Activated naive CD4-positive, alpha-beta T cell treated with anti-CD3 and anti-CD28 coated beads, Interleukin-2, amount 50 U/mL, for 16 hours (primary cell): ENCODE results near the gene MED15.
"Not testable (repeated sequence)": the region's sequence is repeated elsewhere in the genome, so short reads cannot be mapped to it uniquely, and the experiment has no call there.

Source experiments
- DNase-seq: peaks from one replicate; pipeline ENCODE4 v3.0.0-alpha.2; 2020

The MED15 gene

DNA sequence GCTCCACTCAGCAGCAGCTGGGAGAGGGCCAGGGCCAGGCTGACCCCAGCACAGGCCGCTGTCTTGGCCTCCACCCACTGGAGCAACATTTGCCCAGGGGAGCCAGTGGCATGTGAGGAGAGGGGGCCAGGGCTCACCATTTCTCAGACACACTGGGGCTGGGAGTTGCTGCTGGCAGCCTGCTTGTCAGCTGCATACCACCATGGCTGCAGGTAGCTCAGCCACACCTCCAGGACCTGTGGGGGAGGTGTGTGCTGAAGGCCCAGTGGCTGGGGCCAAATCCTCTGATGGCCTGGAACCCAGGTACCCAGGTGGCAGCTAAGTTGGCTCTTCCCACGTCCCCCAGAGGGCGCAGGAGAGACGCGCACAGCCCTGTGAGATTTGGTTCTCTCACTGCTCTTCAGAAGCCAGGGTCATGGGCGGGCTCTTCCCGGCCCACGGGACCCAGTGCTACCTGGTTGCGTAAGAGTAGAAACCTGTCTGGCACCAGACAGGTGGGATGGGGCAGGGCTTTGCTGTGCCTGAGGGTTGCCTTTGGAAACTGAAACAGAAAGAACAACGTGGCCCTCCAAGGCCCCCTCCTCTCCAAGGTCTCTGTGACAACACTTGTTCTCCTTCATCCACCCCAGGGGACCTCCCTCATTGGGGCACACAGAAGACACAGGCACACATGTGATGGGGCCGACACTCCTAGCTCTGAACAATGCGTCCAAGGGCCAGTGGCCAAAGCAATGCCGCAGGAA lies 98.8 kb downstream of the MED15 start:
- DNase-seq = peak; percentile 67

DNA sequence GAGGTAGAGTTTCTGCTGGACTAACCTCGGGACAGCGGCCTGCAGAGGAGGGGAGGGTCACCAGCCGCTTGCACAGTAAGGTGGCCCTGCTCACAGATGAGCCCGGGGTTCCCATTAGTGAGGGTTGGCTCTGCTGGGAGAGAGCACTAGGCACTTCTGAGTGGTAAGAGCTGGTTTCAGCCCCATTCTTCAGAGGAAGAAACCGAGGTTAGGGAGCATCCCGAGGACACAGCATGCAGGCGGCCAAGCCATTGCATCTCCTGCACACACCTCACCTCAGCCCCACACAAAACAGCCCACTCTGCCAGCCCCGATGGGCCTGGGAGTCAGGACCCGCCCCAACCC lies 99.3 kb downstream of the MED15 start:
- DNase-seq = no peak

- DNase-seq = no peak
Observed at GRCh38 chr22:20607157-20607907, 99.9 kb downstream of the MED15 start.

GRCh38 chr22:20610243-20610686 lies 102.9 kb downstream of the MED15 start:
- DNase-seq = no peak

- DNase-seq = no peak
Observed at GRCh38 chr22:20610757-20611156, 103.3 kb downstream of the MED15 start.

DNA sequence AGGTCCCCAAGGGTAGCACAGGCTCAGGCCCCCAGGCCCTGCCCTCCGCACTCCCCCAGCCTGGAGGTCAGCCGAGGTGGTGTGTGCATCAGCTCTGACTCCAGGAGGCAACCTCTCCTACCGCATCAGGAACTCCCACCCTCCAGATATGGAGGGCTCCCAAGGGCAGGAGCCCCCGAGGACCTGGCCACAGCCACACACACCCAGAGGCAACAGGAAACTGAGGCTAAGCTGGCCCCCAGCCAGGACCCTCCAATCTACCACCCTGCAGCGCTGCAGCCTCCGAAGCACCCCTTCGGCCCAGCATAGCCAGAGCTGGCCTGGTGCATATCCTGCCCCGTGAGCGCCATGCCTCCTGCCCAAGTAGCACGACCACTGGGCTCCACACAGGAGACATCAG lies 104.0 kb downstream of the MED15 start:
- DNase-seq = no peak

- no peak for DNase-seq
Observed at GRCh38 chr22:20613301-20613700, 105.9 kb downstream of the MED15 start.

DNA sequence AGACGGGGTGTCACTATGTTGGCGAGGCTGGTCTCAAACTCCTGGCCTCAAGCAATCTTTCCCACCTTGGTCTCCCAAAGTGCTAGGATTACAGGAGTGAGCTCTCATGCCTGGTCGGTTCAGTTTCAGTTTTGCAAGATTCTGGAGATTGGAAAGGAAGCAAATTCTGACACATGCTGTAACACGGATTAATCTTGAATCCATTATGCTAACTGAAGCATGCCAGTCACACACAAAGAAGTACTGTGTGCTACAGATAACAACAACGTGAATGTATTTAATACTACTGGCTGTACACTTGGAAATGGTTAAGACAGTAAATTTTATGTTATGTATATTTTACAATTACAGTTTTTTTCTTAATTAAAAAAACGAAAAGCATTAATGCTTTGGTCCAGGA lies 107.6 kb downstream of the MED15 start:
- no peak for DNase-seq

DNA sequence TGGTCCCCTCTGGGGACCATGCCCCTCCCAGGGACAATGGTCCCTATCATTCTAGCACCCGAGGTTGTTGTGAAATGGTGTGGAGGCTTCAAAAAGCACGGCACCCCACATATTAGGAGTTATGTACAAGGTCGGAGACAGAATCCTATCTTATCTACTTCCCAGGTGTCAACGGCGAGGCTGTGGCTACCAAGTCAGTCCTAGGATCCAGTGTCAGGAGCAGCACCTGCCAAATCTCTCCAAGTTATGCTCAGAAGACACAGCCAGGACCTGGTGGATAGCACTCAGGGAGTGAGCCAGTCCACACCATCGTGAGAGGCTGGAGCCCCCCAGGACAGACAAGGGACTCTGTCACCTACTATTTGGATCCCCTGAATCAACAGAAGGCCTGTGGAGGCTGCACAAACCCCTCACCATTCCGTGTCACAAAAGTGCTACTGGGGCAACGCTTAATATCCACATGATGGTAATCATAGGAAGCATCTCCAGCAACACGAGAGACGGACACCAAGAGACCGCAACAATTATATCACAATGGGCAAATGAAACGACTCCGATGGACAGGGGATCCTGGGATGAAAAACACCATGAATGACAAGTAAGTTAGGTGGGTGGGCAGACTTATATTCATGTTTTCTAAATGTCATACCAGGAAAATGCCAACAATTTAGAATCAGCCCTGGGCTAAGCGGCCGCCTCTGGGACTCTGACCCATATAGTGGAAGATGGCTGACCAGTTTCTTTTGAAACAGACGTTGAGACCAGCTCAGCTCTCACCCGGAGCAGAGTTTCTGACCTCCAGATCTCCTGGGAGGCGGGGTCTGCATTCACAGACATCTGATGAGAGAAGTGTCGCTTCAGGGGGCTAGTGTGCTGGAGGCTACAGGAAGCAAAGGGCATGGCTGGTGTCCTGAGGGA lies 108.4 kb downstream of the MED15 start:
- no peak for DNase-seq

- DNase-seq = no peak
Observed at GRCh38 chr22:20616451-20617043, 109.1 kb downstream of the MED15 start.

DNA sequence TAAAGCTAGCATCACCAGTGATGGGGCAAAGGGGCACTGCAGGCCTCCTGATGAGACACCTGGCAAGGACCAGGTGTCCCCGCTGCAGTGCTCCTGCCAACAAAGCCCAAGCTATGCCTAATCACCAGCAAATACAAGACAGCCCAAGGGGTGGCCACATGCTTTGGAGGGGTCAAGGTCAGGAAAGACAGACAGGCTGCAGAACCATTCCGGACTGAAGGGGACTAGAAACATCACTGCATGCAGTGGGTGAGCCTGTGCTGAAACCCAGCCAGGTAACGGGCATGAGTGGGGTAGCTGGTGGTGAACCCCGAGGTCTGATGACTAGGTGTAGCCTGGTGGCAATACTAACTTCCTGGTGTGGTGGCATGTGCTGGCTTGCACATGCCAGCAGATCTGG lies 111.1 kb downstream of the MED15 start:
- DNase-seq = no peak

DNA sequence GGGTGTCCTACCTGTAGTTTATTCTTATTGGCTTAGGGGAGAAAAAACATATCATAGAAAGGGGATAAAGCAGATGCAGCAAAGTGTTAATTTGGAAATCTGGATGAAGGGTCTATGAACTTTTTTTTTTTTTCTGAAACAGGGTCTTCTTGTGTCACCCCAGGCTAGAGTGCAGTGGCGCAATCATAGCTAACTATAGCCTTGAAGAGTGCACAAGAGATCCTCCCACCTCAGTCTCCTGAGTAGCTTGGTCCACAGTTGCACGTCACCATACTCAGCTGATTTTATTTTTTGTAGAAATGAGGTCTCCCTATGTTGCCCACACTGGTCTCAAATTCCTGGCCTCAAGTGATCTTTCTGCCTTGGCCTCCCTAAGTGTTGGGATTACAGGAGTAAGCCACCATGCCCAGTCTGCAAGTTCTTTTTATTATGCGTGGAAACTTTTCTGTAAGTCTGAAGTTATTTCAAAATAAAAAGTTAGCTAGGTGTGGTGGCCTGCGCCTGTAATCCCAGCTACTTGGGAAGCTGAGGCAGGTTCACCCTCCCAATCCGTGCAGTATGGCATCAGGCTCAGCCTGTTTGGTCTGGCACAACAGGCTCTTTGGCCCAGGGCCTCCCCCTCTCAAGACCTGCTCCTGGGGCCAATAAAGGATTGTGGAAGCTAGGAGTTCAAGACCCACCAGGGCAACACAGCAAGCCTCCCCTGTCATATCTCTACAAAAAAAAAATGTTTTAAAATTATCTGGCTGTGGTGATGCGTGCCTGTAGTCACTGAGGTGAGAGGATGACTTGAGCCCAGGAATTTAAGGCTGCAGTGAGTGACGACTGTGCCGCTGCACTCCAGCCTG lies 111.9 kb downstream of the MED15 start:
- DNase-seq = no peak

DNA sequence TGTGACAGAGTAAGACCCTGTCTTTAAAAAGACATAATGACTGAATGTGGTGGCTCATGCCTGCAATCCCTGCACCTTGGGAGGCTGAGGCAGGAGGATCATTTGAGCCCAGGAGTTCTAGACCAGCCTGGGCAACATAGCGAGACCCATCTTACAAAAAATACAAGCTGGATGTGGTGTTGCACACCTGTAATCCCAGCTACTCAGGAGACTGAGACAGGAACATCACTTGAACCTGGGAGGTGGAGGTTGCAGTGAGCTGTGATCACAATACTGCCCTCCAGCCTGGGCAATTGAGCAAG lies 112.4 kb downstream of the MED15 start:
- DNase-seq = not testable (repeated sequence)

- DNase-seq = no peak
Observed at GRCh38 chr22:20621162-20621561, 113.8 kb downstream of the MED15 start.

GRCh38 chr22:20622650-20623339 lies 115.4 kb downstream of the MED15 start:
- no peak for DNase-seq

GRCh38 chr22:20624161-20624616 lies 116.8 kb downstream of the MED15 start:
- DNase-seq = peak; percentile 36

DNA sequence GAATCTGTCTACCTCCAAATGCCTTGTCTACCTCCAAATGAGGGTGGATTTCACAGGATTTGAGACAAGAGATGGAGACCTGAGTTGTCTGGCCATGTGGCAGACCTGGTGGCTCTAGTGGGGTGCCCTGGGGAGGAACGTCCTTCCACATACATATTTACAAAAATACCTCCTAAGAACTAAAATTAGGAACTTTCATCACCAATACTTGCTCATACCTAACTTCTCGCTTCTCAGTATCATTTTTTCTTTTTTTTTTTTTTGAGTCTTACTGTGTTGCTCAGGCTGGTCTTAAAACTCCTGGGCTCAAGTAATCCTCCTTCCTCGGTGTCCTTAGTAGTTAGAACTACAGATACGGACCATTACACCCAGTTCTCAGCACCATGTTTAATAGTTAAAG lies 117.9 kb downstream of the MED15 start:
- no peak for DNase-seq

GRCh38 chr22:20626811-20627210 lies 119.4 kb downstream of the MED15 start:
- no peak for DNase-seq

GRCh38 chr22:20627432-20627831 lies 120.0 kb downstream of the MED15 start:
- no peak for DNase-seq

DNA sequence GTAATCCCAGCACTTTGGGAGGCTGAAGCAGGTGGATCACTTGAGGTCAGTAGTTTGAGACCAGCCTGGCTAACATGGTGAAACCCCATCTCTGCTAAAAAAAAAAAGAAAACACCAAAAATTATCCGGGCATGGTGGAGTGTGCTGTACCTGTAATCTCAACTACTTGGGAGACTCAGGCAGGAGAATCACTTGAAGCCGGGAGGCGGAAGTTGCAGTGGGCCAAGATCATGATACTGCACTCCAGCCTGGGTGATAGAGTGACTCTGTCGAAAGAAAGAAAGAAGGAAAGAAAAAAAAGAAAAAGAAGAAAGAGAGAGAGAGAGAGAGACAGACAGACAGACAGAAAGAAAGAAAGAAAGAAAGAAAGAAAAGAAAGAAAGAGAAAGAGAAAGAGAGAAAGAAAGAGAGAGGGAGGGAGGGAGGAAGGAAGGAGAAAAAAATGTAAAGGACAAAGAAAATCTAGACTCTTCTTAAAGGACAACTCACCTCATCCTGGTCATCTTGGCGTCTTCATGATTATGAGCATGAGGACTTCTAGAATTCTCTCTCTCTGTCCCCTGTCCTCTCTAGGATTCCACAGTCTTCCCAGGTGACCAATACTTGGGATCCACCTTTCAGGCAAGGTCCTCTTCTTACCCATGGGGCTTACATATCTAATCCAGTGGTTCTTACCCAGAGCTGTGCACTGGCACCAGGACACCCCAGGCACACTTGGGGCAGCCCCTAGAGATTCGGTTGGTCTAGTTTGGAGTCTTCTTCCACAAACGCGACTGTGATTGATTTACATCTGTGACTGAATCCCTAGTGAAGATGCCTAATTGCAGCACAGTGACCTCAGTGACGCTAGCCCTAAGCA lies 120.9 kb downstream of the MED15 start:
- no peak for DNase-seq

- no peak for DNase-seq
Observed at GRCh38 chr22:20629401-20629800, 122.0 kb downstream of the MED15 start.
